RWPE1 (cell line): Measurements from ENCODE around the gene NR4A3.

Experiments used
- CTCF ChIA-PET: fragments of 350-600 bp; sonication (Branson Sonifier 250); formaldehyde crosslinking; extraction: SDS; loops from one replicate; lab custom pipeline; 2021; lab: Yijun Ruan, JAX
- POLR2A ChIA-PET: fragments of 400-600 bp; formaldehyde crosslinking; extraction: SDS; loops from one replicate; lab custom pipeline; 2020; ENCODE audit warnings: antibody characterized with exemption; ENCODE audit not compliant: low non-redundant PET; lab: Yijun Ruan, JAX
- DNase-seq: peaks from one replicate; pipeline ENCODE4 v3.0.0; 2012; ENCODE audit warnings: low spot score
- H3K27ac ChIP-seq: fragments of 450-650 bp; 2 replicates; pipeline ENCODE4 v1.5.1; 2017
- TF ChIP-seq, protein P1 (sequence below): fragments of 450-650 bp; conservative IDR thresholded peaks from 2 replicates; pipeline ENCODE4 v1.5.1; 2017; ENCODE audit warnings: low read depth, mild to moderate bottlenecking

Gene NR4A3

DNA sequence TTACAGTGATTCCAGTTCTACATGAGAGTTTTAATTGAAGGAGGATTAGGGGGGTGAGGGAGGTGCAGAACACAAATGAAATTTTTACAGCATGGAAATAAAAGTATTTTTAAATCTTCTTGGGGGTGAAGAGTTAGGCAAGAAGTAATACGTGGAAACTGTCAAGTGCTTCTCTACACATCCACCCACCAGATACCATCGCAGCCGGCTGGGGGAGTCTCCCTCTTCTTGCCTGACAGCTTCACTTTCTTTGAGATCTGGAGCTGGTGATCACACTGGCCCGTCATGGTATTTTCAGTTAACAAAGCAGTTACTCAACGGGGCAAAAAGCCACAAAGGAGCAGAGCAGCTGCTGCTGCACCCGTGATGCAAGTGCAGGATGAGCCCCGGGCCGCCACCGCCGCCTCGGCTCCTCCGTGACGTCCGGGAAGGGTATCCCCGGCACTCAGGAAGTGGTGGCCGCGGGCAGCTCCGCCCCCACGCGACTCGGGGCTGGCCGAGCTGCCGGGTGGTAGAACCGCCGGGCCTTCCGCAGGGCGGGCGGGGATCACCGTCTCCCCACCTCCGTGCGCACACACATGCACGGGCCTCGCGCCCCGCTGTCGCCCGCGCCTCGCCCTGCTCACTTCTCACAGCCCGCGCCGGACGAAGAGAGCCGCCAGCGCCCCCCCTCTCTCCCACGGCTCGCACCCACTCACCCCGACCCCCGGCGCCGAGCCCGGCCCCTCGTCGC lies 2.4 kb upstream of the NR4A3 start:
- TF ChIP-seq, protein P1, sequence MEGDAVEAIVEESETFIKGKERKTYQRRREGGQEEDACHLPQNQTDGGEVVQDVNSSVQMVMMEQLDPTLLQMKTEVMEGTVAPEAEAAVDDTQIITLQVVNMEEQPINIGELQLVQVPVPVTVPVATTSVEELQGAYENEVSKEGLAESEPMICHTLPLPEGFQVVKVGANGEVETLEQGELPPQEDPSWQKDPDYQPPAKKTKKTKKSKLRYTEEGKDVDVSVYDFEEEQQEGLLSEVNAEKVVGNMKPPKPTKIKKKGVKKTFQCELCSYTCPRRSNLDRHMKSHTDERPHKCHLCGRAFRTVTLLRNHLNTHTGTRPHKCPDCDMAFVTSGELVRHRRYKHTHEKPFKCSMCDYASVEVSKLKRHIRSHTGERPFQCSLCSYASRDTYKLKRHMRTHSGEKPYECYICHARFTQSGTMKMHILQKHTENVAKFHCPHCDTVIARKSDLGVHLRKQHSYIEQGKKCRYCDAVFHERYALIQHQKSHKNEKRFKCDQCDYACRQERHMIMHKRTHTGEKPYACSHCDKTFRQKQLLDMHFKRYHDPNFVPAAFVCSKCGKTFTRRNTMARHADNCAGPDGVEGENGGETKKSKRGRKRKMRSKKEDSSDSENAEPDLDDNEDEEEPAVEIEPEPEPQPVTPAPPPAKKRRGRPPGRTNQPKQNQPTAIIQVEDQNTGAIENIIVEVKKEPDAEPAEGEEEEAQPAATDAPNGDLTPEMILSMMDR = no peak
- CTCF ChIA-PET = interaction anchor here (0.6 kb wide), 3 partner anchors 66 to 507 kb away, joined by 3 read pairs; no protein-coding TSS in a partner anchor
- POLR2A ChIA-PET = no interaction called here
- peak overlapping the region; percentile 93 for H3K27ac ChIP-seq
- peak; percentile 87 for DNase-seq

GRCh38 chr9:99819856-99820684 lies 1.6 kb upstream of the NR4A3 start:
- H3K27ac ChIP-seq = peak overlapping the region; percentile 93
- TF ChIP-seq, protein P1 = peak; percentile 19; the same call in 1 of the 2 replicates
- CTCF ChIA-PET = no interaction called here
- POLR2A ChIA-PET = no interaction called here
- peak; percentile 96 for DNase-seq

GRCh38 chr9:99820685-99821395 lies 845 bp upstream of the NR4A3 start:
- ChIA-PET POLR2A (interaction anchor here (0.6 kb wide), 1 partner anchor 84 kb away, joined by 6 read pairs; no protein-coding TSS in a partner anchor), CTCF (interaction anchor here (0.6 to 0.9 kb wide), 2 partner anchors 160 to 207 kb away, joined by 3 read pairs; no protein-coding TSS in a partner anchor)
- peak overlapping the region; percentile 93 for H3K27ac ChIP-seq
- TF ChIP-seq, protein P1 = no peak
- peak; percentile 63 for DNase-seq

GRCh38 chr9:99822109-99822805 lies 572 bp downstream of the NR4A3 start:
- CTCF ChIA-PET = interaction anchor here (0.5 to 0.7 kb wide), 4 partner anchors 492 to 845 kb away, joined by 3 to 4 read pairs (median 4); no protein-coding TSS in a partner anchor
- H3K27ac ChIP-seq = peak overlapping the region; percentile 93
- POLR2A ChIA-PET = interaction anchor here (0.7 kb wide), 1 partner anchor 273 kb away, joined by 4 read pairs; no protein-coding TSS in a partner anchor
- TF ChIP-seq, protein P1 = no peak
- peak; percentile 56 for DNase-seq

- ChIA-PET POLR2A (no interaction called here), CTCF (interaction anchor here (0.5 to 0.7 kb wide), 4 partner anchors 103 to 1274 kb away, joined by 3 to 4 read pairs (median 3); no protein-coding TSS in a partner anchor)
- H3K27ac ChIP-seq = peak overlapping the region; percentile 93
- peak; percentile 56 for DNase-seq
- TF ChIP-seq, protein P1 = no peak
Measured at GRCh38 chr9:99822806-99823591, 1.3 kb downstream of the NR4A3 start.
